Thyroid gland (tissue), 4 donors: Measurements from ENCODE around the gene STEAP1B.

Experiments
- CTCF ChIP-seq, 6 experiments: fragments of 200-600 bp in 3 of 6; fragments of 450-650 bp in 3 of 6; sonication (generic) in 3 of 6; IDR thresholded peaks; one replicate each; pipeline ENCODE4 v1.5.1; 2016 to 2019; ENCODE audit warnings: antibody characterized with exemption in 6 of 6, mild to moderate bottlenecking in 2 of 6, inconsistent platforms in 1 of 6, moderate library complexity in 1 of 6
- POLR2A ChIP-seq, 2 donors: fragments of 450-650 bp; IDR thresholded peaks; one replicate each; pipeline ENCODE4 v1.6.1; 2017; ENCODE audit warnings: antibody characterized with exemption in 2 of 2, mild to moderate bottlenecking in 2 of 2, moderate library complexity in 1 of 2

GRCh38 chr7:22469371-22470143 lies 30.4 kb downstream of the STEAP1B start:
- no peak for TF ChIP-seq CTCF (IDR thresholded peaks at IDR 0.05)
- no peak for TF ChIP-seq POLR2A (IDR thresholded peaks at IDR 0.05)
